IgD-negative memory B cell (primary cell): ENCODE measurements around the gene DDN. TPM values are rescaled to one million over a fixed set of nuclear protein-coding genes. Genes with fewer than 3 reads are reported as not detected.

Experiments used
- H3K27ac Mint-ChIP-seq, 3 donors: one replicate each; pipeline ENCODE4 v1.8.0; 2020 to 2022; ENCODE audit warnings: mild to moderate bottlenecking in 3 of 3, mixed read lengths in 3 of 3, moderate library complexity in 1 of 3
- H3K27me3 Mint-ChIP-seq: one replicate; pipeline ENCODE4 v1.8.0; 2021; ENCODE audit warnings: mixed read lengths
- H3K36me3 Mint-ChIP-seq: one replicate; pipeline ENCODE4 v1.8.0; 2020; ENCODE audit warnings: mild to moderate bottlenecking, mixed read lengths
- H3K4me1 Mint-ChIP-seq, 3 donors: one replicate each; pipeline ENCODE4 v1.8.0; 2020 to 2022; ENCODE audit warnings: mixed read lengths in 3 of 3, mild to moderate bottlenecking in 1 of 3
- H3K4me3 Mint-ChIP-seq, 4 donors: one replicate each; pipeline ENCODE4 v1.8.0; 2020 to 2022; ENCODE audit warnings: mild to moderate bottlenecking in 4 of 4, mixed read lengths in 4 of 4, moderate library complexity in 3 of 4
- H3K9me3 Mint-ChIP-seq, 3 donors: one replicate each; pipeline ENCODE4 v1.8.0; 2020 to 2021; ENCODE audit warnings: mixed read lengths in 3 of 3, mild to moderate bottlenecking in 1 of 3
- polyA plus RNA-seq: library from polyadenylated mRNA; unstranded; fragments of 300-500 nt; fragmentation: Illumina TruSeq; gene quantifications from one replicate; pipeline ENCODE4 v1.2.3, GENCODE V29; 2021

Gene DDN
- polyA plus RNA-seq, 1 donor from 2014 or later = not detected

GRCh38 chr12:49037111-49037946, 38.2 kb upstream of the DDN start:
- no peaks in the 10 kb centered on the region for H3K27me3 Mint-ChIP-seq
- H3K36me3 Mint-ChIP-seq = peaks cover 3% of the 10 kb centered on the region
- no peaks in the 10 kb centered on the region for H3K9me3 Mint-ChIP-seq
- no peak overlapping the region for H3K4me3 Mint-ChIP-seq
- no peak overlapping the region for H3K27ac Mint-ChIP-seq
- H3K4me1 Mint-ChIP-seq = peaks cover 0 to 1% (median 0%) of the 10 kb centered on the region in 3 donors

- H3K4me3 Mint-ChIP-seq = no peak overlapping the region
- peaks cover 3% of the 10 kb centered on the region for H3K36me3 Mint-ChIP-seq
- H3K4me1 Mint-ChIP-seq = peaks cover 0 to 1% (median 0%) of the 10 kb centered on the region in 3 donors
- no peaks in the 10 kb centered on the region for H3K27me3 Mint-ChIP-seq
- no peak overlapping the region for H3K27ac Mint-ChIP-seq
- H3K9me3 Mint-ChIP-seq = no peaks in the 10 kb centered on the region
Measured at GRCh38 chr12:49036029-49036428, 36.9 kb upstream of the DDN start.

GRCh38 chr12:49034286-49034622, 35.1 kb upstream of the DDN start:
- no peak overlapping the region for H3K27ac Mint-ChIP-seq
- H3K27me3 Mint-ChIP-seq = no peaks in the 10 kb centered on the region
- H3K9me3 Mint-ChIP-seq = no peaks in the 10 kb centered on the region
- no peak overlapping the region for H3K4me3 Mint-ChIP-seq
- H3K4me1 Mint-ChIP-seq = peaks cover 0 to 4% (median 0%) of the 10 kb centered on the region in 3 donors
- peaks cover 3% of the 10 kb centered on the region for H3K36me3 Mint-ChIP-seq

- H3K27ac Mint-ChIP-seq = no peak overlapping the region
- no peaks in the 10 kb centered on the region for H3K27me3 Mint-ChIP-seq
- H3K4me3 Mint-ChIP-seq = no peak overlapping the region
- peaks cover 0 to 4% (median 0%) of the 10 kb centered on the region in 3 donors for H3K4me1 Mint-ChIP-seq
- H3K36me3 Mint-ChIP-seq = peaks cover 2% of the 10 kb centered on the region
- H3K9me3 Mint-ChIP-seq = no peaks in the 10 kb centered on the region
Measured at GRCh38 chr12:49033611-49034285, 34.6 kb upstream of the DDN start.

GRCh38 chr12:49032679-49033447, 33.7 kb upstream of the DDN start:
- peak overlapping the region in 1 of 3 donors; percentile 51 for H3K27ac Mint-ChIP-seq
- peaks cover 3% of the 10 kb centered on the region for H3K36me3 Mint-ChIP-seq

GRCh38 chr12:49032276-49032675, 33.1 kb upstream of the DDN start:
- Mint-ChIP-seq H3K4me1 (peaks cover 0 to 4% (median 0%) of the 10 kb centered on the region in 3 donors), H3K27ac (no peak overlapping the region), H3K36me3 (peaks cover 5% of the 10 kb centered on the region), H3K27me3 (no peaks in the 10 kb centered on the region), H3K4me3 (no peak overlapping the region), H3K9me3 (no peaks in the 10 kb centered on the region)

More at GRCh38 chr12:49032679-49033447, 33.7 kb upstream of the DDN start:
- no peaks in the 10 kb centered on the region for H3K9me3 Mint-ChIP-seq
- no peak overlapping the region for H3K4me3 Mint-ChIP-seq
- no peaks in the 10 kb centered on the region for H3K27me3 Mint-ChIP-seq
- peaks cover 0 to 4% (median 0%) of the 10 kb centered on the region in 3 donors for H3K4me1 Mint-ChIP-seq

- Mint-ChIP-seq H3K27ac (no peak overlapping the region), H3K27me3 (no peaks in the 10 kb centered on the region), H3K9me3 (no peaks in the 10 kb centered on the region), H3K36me3 (peaks cover 5% of the 10 kb centered on the region), H3K4me1 (peaks cover 0 to 4% (median 0%) of the 10 kb centered on the region in 3 donors), H3K4me3 (no peak overlapping the region)
Measured at GRCh38 chr12:49031573-49032161, 32.5 kb upstream of the DDN start.

GRCh38 chr12:49030714-49031572, 31.8 kb upstream of the DDN start:
- Mint-ChIP-seq H3K36me3 (peaks cover 5% of the 10 kb centered on the region), H3K9me3 (no peaks in the 10 kb centered on the region), H3K4me1 (peaks cover 0 to 3% (median 0%) of the 10 kb centered on the region in 3 donors), H3K27me3 (no peaks in the 10 kb centered on the region), H3K27ac (peak overlapping the region in 1 of 3 donors; percentile 92), H3K4me3 (no peak overlapping the region)

- H3K4me1 Mint-ChIP-seq = peaks cover 0 to 3% (median 2%) of the 10 kb centered on the region in 3 donors
- no peaks in the 10 kb centered on the region for H3K27me3 Mint-ChIP-seq
- H3K9me3 Mint-ChIP-seq = no peaks in the 10 kb centered on the region
- H3K36me3 Mint-ChIP-seq = peaks cover 5% of the 10 kb centered on the region
- H3K27ac Mint-ChIP-seq = peak overlapping the region; percentile 58 to 77 (median 63)
- H3K4me3 Mint-ChIP-seq = no peak overlapping the region
Measured at GRCh38 chr12:49030119-49030518, 30.9 kb upstream of the DDN start.

GRCh38 chr12:49028666-49029275, 29.6 kb upstream of the DDN start:
- Mint-ChIP-seq H3K4me3 (no peak overlapping the region), H3K36me3 (peaks cover 4% of the 10 kb centered on the region), H3K9me3 (no peaks in the 10 kb centered on the region), H3K27me3 (no peaks in the 10 kb centered on the region), H3K4me1 (peaks cover 0 to 3% (median 2%) of the 10 kb centered on the region in 3 donors), H3K27ac (peak overlapping the region in 1 of 3 donors; percentile 28)

GRCh38 chr12:49027846-49028555, 28.8 kb upstream of the DDN start:
- Mint-ChIP-seq H3K9me3 (no peaks in the 10 kb centered on the region), H3K36me3 (peaks cover 3% of the 10 kb centered on the region), H3K27ac (peak overlapping the region in 1 of 3 donors; percentile 86), H3K27me3 (no peaks in the 10 kb centered on the region), H3K4me1 (peaks cover 0 to 3% (median 2%) of the 10 kb centered on the region in 3 donors), H3K4me3 (no peak overlapping the region)

- H3K4me1 Mint-ChIP-seq = peaks cover 0 to 3% (median 2%) of the 10 kb centered on the region in 3 donors
- H3K36me3 Mint-ChIP-seq = peaks cover 5% of the 10 kb centered on the region
- H3K9me3 Mint-ChIP-seq = no peaks in the 10 kb centered on the region
- H3K4me3 Mint-ChIP-seq = no peak overlapping the region
- no peaks in the 10 kb centered on the region for H3K27me3 Mint-ChIP-seq
- H3K27ac Mint-ChIP-seq = peak overlapping the region in 2 of 3 donors; percentile 35 to 50
Measured at GRCh38 chr12:49026678-49027480, 27.7 kb upstream of the DDN start.
